Cardiac muscle cell (in vitro differentiated cells and primary cell): ENCODE results near the gene AQP5. TPM values are rescaled to one million over a fixed set of nuclear protein-coding genes. Genes with fewer than 3 reads are reported as not detected.
"Not testable (repeated sequence)": the region's sequence is repeated elsewhere in the genome, so short reads cannot be mapped to it uniquely, and the experiment has no call there.

Experiments
- DNase-seq, 2 donors: peaks; one replicate each; pipeline versions ENCODE4 v3.0.0 to v3.0.0-alpha.2; 2010 to 2017; ENCODE audit warnings: low read depth in 1 of 2, low spot score in 1 of 2
- H3K27ac ChIP-seq: fragments of 200-600 bp; sonication (generic); 2 replicates; pipeline ENCODE4 v1.5.1; 2016
- H3K27me3 ChIP-seq: fragments of 200-600 bp; sonication (generic); 2 replicates; pipeline ENCODE4 v1.6.0; 2016; ENCODE audit warnings: control low read depth
- H3K36me3 ChIP-seq: fragments of 200-600 bp; sonication (generic); 2 replicates; pipeline ENCODE4 v1.5.1; 2016; ENCODE audit warnings: control low read depth
- H3K4me1 ChIP-seq: fragments of 200-600 bp; sonication (generic); 2 replicates; pipeline ENCODE4 v1.8.1; 2017; ENCODE audit warnings: low read depth, mild to moderate bottlenecking, mixed run types
- H3K4me3 ChIP-seq: fragments of 200-600 bp; sonication (generic); 2 replicates; pipeline ENCODE4 v1.5.1; 2016; ENCODE audit warnings: mild to moderate bottlenecking
- H3K9me3 ChIP-seq: fragments of 200-600 bp; sonication (generic); 2 replicates; pipeline ENCODE4 v1.5.1; 2017; ENCODE audit warnings: low read depth, mild to moderate bottlenecking, control low read depth
- polyA plus RNA-seq: library from polyadenylated mRNA; unstranded; fragments of >200 nt; fragmentation: Nextera tagmentation; extraction: Ambion mirVana; gene quantifications from 2 replicates; pipeline ENCODE4 v1.2.1, GENCODE V29; 2016
- total RNA-seq: library from RNA; depleted of rRNA; stranded (reverse); fragments of >200 nt; gene quantifications from 2 replicates; pipeline ENCODE4 v1.2.3, GENCODE V29; 2016
- TF ChIP-seq, protein P1 (sequence below): IDR thresholded peaks from 2 replicates; pipeline ENCODE4 v1.5.1; 2012; ENCODE audit warnings: low read depth, mild to moderate bottlenecking, low read length

The AQP5 gene
- total and polyA plus RNA-seq, 2 experiments from 2014 or later, result 0.56 to 1.6 TPM

DNA sequence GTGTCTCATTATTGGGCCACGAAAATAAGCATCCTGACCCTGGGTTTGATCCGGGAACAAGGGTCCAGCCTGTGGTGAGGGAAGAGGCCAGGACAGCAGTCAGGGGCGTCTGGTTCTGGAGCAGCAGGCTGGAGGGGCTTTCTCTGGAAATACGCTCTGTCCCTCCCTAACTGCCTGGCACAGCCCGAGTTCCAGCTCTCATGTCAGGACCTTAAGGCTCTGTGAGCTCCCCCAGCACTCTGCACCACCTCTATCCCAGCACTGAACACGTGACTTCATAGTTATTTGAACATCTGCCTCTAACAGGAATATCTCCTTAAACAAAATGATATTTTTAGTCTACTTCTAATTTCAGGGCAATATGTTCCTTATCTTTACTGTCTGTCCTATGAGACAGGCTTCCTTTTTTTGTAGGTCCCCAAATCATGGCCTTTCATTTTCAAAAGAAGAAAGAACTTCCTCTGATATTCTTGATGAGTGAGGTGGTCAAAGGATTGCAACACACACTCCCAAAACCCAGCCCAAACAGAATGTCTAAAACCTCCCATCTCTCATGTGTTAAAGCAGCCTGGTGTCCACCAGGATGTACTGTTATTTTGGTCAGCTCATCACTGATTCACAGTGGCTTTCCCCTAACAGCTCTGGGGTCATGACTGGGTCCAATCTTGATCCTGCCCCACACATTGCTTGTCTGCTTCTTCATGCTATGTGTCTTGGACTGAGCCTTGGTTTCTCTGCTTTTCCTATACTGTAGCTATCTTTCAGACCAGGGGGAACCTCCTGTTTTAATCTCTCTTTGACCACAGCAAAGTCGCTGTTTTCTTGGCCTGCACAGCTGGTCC, 20.8 kb downstream of the AQP5 start:
- TF ChIP-seq, protein P1, sequence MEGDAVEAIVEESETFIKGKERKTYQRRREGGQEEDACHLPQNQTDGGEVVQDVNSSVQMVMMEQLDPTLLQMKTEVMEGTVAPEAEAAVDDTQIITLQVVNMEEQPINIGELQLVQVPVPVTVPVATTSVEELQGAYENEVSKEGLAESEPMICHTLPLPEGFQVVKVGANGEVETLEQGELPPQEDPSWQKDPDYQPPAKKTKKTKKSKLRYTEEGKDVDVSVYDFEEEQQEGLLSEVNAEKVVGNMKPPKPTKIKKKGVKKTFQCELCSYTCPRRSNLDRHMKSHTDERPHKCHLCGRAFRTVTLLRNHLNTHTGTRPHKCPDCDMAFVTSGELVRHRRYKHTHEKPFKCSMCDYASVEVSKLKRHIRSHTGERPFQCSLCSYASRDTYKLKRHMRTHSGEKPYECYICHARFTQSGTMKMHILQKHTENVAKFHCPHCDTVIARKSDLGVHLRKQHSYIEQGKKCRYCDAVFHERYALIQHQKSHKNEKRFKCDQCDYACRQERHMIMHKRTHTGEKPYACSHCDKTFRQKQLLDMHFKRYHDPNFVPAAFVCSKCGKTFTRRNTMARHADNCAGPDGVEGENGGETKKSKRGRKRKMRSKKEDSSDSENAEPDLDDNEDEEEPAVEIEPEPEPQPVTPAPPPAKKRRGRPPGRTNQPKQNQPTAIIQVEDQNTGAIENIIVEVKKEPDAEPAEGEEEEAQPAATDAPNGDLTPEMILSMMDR, result no peak
- no peak overlapping the region for H3K4me3 ChIP-seq
- H3K4me1 ChIP-seq, result peaks cover 36% of the 10 kb centered on the region
- H3K27me3 ChIP-seq, result no peaks in the 10 kb centered on the region
- no peaks in the 10 kb centered on the region for H3K9me3 ChIP-seq
- peak in 1 of 2 donors; percentile 52 for DNase-seq
- no peaks in the 10 kb centered on the region for H3K36me3 ChIP-seq
- H3K27ac ChIP-seq, result no peak overlapping the region

- H3K9me3 ChIP-seq, result no peaks in the 10 kb centered on the region
- no peak overlapping the region for H3K4me3 ChIP-seq
- TF ChIP-seq, protein P1, result peak; percentile 8
- H3K27ac ChIP-seq, result peak overlapping the region; percentile 41
- DNase-seq, result peak; percentile 62 to 92
- H3K36me3 ChIP-seq, result no peaks in the 10 kb centered on the region
- no peaks in the 10 kb centered on the region for H3K27me3 ChIP-seq
- H3K4me1 ChIP-seq, result peaks cover 36% of the 10 kb centered on the region
These were observed 22.2 kb downstream of the AQP5 start for GRCh38 chr12:49983892-49984291.

- H3K36me3 ChIP-seq, result peaks cover 2% of the 10 kb centered on the region
- H3K9me3 ChIP-seq, result no peaks in the 10 kb centered on the region
- H3K27me3 ChIP-seq, result no peaks in the 10 kb centered on the region
- peak overlapping the region; percentile 41 for H3K27ac ChIP-seq
- DNase-seq, result no peak
- H3K4me1 ChIP-seq, result peaks cover 34% of the 10 kb centered on the region
- H3K4me3 ChIP-seq, result no peak overlapping the region
- TF ChIP-seq, protein P1, result no peak
These were observed 23.0 kb downstream of the AQP5 start for GRCh38 chr12:49984476-49985359.

GRCh38 chr12:49985981-49986380, 24.3 kb downstream of the AQP5 start:
- H3K27me3 ChIP-seq, result no peaks in the 10 kb centered on the region

DNA sequence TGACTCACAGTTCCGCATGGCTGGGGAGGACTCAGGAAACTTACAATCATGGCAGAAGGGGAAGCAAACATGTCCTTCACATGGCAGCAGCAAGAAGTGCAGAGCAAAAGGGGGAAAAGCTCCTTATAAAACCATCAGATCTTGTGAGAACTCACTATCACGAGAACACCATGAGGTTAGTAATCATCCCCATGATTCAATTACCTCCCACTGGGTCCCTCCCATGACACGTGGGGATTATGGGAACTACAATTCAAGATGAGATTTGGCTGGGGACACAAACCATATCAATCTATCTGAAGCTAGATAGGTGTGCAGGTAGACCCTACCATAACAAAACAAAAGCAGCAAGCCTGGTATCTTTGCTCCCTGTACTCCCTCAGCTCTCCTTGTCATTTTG, 24.8 kb downstream of the AQP5 start:
- not testable (repeated sequence) for H3K27me3 ChIP-seq, H3K4me3 ChIP-seq, H3K9me3 ChIP-seq, H3K27ac ChIP-seq, DNase-seq
- H3K36me3 ChIP-seq, result peaks cover 15% of the 10 kb centered on the region
- peaks cover 19% of the 10 kb centered on the region for H3K4me1 ChIP-seq

More at GRCh38 chr12:49985981-49986380, 24.3 kb downstream of the AQP5 start:
- TF ChIP-seq, protein P1, result no peak
- no peak for DNase-seq
- Histone ChIP-seq H3K27ac (no peak overlapping the region), H3K4me1 (peaks cover 22% of the 10 kb centered on the region), H3K4me3 (no peak overlapping the region), H3K36me3 (peaks cover 14% of the 10 kb centered on the region), H3K9me3 (no peaks in the 10 kb centered on the region)
